ENCODE data around the gene LRRC34.
A peak's percentile ranks its signal among the peaks of the same experiment; 100 is the strongest.

LRRC34 gene

GRCh38 chr3:169818316-169818715, 5.6 kb upstream of the LRRC34 start:
- H3K4me3 ChIP-seq (ENCODE audit: low read depth, low read length) = no peak overlapping the region
- DNase-seq (ENCODE audit: low read depth) = no peak

GRCh38 chr3:169815590-169816150, 3.0 kb upstream of the LRRC34 start:
- DNase-seq (ENCODE audit: low read depth) = no peak
- no peak overlapping the region for H3K4me3 ChIP-seq (ENCODE audit: low read depth, low read length)

- no peak for DNase-seq (ENCODE audit: low read depth)
- H3K4me3 ChIP-seq (ENCODE audit: low read depth, low read length) = peak overlapping the region; percentile 28
Observed at GRCh38 chr3:169813757-169814517, 1.2 kb upstream of the LRRC34 start.

- H3K4me3 ChIP-seq (ENCODE audit: low read depth, low read length) = peak overlapping the region; percentile 28
- DNase-seq (ENCODE audit: low read depth) = no peak
Observed at GRCh38 chr3:169813278-169813677, 574 bp upstream of the LRRC34 start.

- DNase-seq (ENCODE audit: low read depth) = peak; percentile 60
Observed at GRCh38 chr3:169811631-169812331, 923 bp downstream of the LRRC34 start.

GRCh38 chr3:169809230-169809795, 3.4 kb downstream of the LRRC34 start:
- DNase-seq (ENCODE audit: low read depth) = no peak
- H3K4me3 ChIP-seq (ENCODE audit: low read depth, low read length) = no peak overlapping the region

More at GRCh38 chr3:169811631-169812331, 923 bp downstream of the LRRC34 start:
- peak overlapping the region; percentile 62 for H3K4me3 ChIP-seq (ENCODE audit: low read depth, low read length)

GRCh38 chr3:169804681-169805080, 8.0 kb downstream of the LRRC34 start:
- no peak overlapping the region for H3K4me3 ChIP-seq (ENCODE audit: low read depth, low read length)
- no peak for DNase-seq (ENCODE audit: low read depth)

- no peak overlapping the region for H3K4me3 ChIP-seq (ENCODE audit: low read depth, low read length)
- no peak for DNase-seq (ENCODE audit: low read depth)
Observed at GRCh38 chr3:169792359-169792758, 20.3 kb downstream of the LRRC34 start.

- no peak for DNase-seq (ENCODE audit: low read depth)
- no peak overlapping the region for H3K4me3 ChIP-seq (ENCODE audit: low read depth, low read length)
Observed at GRCh38 chr3:169790687-169791429, 21.8 kb downstream of the LRRC34 start.

- H3K4me3 ChIP-seq (ENCODE audit: low read depth, low read length) = no peak overlapping the region
- DNase-seq (ENCODE audit: low read depth) = no peak
Observed at GRCh38 chr3:169790219-169790618, 22.5 kb downstream of the LRRC34 start.

GRCh38 chr3:169787791-169788190, 24.9 kb downstream of the LRRC34 start:
- no peak for DNase-seq (ENCODE audit: low read depth)
- H3K4me3 ChIP-seq (ENCODE audit: low read depth, low read length) = no peak overlapping the region

GRCh38 chr3:169787120-169787519, 25.6 kb downstream of the LRRC34 start:
- no peak for DNase-seq (ENCODE audit: low read depth)
- no peak overlapping the region for H3K4me3 ChIP-seq (ENCODE audit: low read depth, low read length)

GRCh38 chr3:169781209-169781855, 31.4 kb downstream of the LRRC34 start:
- DNase-seq (ENCODE audit: low read depth) = no peak
- H3K4me3 ChIP-seq (ENCODE audit: low read depth, low read length) = no peak overlapping the region

GRCh38 chr3:169780742-169781141, 32.0 kb downstream of the LRRC34 start:
- DNase-seq (ENCODE audit: low read depth) = no peak

GRCh38 chr3:169777822-169778221, 34.9 kb downstream of the LRRC34 start:
- no peak overlapping the region for H3K4me3 ChIP-seq (ENCODE audit: low read depth, low read length)
- DNase-seq (ENCODE audit: low read depth) = no peak

More at GRCh38 chr3:169780742-169781141, 32.0 kb downstream of the LRRC34 start:
- no peak overlapping the region for H3K4me3 ChIP-seq (ENCODE audit: low read depth, low read length)

- DNase-seq (ENCODE audit: low read depth) = no peak
- peak overlapping the region; percentile 90 for H3K4me3 ChIP-seq (ENCODE audit: low read depth, low read length)
Observed at GRCh38 chr3:169774186-169774585, 38.5 kb downstream of the LRRC34 start.

- peak; percentile 63 for DNase-seq (ENCODE audit: low read depth)
- peak within 1 kb of the TSS; percentile 90 for H3K4me3 ChIP-seq (ENCODE audit: low read depth, low read length)
Observed at GRCh38 chr3:169772897-169773816, 39.5 kb downstream of the LRRC34 start, which contains the start of gene MYNN. Gene MYNN, plus strand, starts transcription at chr3:169773396. Its CDS starts 900 bp downstream, at chr3:169774296.

GRCh38 chr3:169772305-169772896, 40.3 kb downstream of the LRRC34 start:
- H3K4me3 ChIP-seq (ENCODE audit: low read depth, low read length) = peak overlapping the region; percentile 90
- no peak for DNase-seq (ENCODE audit: low read depth)
